Right hindlimb (tissue), 1 donor: ENCODE measurements around the gene UBQLN4.
A peak's percentile ranks its signal among the peaks of the same experiment; 100 is the strongest.
"Not testable (repeated sequence)": the region's sequence is repeated elsewhere in the genome, so short reads cannot be mapped to it uniquely, and the experiment has no call there.

Experiments used
- DNase-seq: peaks from one replicate; pipeline ENCODE4 v3.0.0-alpha.2; 2018

The UBQLN4 gene

DNA sequence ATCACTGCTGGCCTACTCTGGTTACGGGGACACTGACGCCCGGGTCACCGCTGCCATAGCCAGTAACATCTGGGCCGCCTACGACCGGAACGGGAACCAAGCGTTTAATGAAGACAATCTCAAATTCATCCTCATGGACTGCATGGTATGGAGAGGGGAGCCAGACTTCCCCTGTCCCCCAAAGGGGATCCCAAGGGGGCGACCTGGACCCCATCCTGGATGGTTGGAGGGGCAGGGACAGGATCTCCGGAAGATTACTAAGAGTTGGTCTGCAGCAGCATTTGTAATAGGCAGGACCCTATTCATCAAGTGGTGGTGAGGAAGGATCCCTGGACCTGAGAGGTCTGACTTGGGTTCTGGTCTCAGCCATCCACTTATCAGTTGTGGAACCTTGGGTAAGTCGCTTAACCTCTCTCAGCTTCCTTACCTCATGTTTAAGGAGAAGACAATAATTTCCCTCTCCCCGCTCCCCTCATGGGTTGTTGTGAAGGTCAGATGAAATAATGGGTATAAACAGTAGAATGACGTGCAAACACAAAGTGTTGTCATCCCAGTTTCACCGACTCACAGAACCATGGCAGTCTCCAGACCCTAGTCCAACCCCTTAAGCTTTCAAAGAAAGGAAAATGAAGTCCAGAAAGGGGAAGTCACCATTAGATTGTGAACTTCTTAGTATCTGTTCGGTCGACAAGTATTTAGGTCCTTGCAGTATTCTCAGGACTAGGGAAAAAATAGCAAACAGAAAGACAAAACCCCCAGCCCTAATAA, 1.9 kb upstream of the UBQLN4 start:
- DNase-seq, result no peak

DNA sequence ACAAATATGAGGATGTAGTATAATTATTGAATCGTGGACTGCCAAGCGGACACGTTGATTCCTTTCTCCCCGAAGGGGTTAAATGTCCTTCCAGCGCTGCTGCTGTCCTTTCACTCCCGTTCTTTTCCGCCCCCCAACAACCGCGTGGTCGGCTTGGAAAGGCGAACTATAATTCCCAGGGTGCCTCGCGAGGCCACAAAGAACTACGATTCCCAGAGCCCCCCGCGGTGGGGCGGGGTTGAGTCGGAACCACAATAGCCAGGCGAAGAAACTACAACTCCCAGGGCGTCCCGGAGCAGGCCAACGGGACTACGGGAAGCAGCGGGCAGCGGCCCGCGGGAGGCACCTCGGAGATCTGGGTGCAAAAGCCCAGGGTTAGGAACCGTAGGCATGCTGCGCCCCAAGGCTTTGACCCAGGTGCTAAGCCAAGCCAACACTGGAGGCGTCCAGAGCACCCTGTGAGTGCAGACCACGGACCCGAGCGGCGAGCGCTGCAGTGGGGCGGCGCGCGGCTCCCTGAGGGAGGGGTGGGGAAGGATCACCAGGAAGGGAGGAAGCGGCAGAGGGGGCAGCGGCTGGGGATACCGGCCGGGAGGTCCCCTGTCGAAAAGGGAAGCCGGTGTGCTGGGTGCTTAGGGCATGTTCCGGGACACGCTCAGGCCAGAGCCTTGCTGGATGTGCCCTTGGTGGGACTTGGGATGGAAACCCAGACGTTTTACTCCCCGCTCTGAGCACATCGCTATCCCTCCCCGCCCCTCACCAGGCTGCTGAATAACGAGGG, 1.1 kb upstream of the UBQLN4 start, which contains the start of gene LAMTOR2:
Gene LAMTOR2 (plus strand): TSS at position 283 of the 781 bp plus-strand sequence. CDS start 108 bp downstream, at position 391.
- peak; percentile 100 for DNase-seq

DNA sequence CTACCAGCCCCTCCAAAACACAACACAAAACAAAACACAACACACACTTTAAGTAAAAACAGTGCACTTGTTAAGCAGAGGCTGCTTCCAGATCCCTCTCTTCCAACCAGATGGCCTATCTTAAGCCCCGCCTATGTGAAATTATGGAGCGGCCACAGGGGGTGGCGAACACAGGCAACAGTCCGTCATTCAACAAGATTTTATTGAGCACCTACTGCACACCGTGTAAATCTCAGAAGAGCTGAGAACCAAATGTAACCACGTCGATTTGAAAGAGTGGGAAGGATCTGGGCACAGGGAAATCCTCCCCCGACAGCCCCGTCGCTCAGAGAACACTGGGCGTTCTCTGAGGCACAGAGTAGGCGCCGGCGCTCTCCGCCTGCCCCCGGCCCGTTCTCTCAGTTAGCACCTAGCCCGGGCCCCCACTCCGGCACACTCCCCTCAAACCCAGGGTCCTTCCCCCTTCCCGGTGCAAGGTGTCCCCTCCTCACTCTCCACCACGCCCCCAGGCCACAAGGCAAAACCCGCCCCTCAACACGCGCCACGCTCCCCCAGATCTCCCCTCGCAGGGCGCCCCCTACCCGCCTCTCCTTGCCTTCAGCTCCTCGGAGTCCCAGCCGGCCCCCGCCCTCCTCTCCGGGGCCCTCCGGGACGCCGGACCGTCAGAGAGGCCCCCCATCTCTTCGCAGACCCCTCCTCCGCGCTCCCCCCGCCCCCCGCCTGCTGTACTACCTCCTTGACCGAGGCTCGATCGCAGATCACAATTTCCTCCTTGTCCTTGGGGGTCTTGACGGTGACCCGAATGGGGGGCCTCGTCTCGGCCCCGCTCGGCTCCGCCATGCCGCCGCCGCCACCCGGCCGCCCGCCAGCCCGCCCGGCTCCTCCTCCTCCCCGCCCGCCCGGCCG, 483 bp downstream of the UBQLN4 start:
- peak; percentile 85 for DNase-seq

DNA sequence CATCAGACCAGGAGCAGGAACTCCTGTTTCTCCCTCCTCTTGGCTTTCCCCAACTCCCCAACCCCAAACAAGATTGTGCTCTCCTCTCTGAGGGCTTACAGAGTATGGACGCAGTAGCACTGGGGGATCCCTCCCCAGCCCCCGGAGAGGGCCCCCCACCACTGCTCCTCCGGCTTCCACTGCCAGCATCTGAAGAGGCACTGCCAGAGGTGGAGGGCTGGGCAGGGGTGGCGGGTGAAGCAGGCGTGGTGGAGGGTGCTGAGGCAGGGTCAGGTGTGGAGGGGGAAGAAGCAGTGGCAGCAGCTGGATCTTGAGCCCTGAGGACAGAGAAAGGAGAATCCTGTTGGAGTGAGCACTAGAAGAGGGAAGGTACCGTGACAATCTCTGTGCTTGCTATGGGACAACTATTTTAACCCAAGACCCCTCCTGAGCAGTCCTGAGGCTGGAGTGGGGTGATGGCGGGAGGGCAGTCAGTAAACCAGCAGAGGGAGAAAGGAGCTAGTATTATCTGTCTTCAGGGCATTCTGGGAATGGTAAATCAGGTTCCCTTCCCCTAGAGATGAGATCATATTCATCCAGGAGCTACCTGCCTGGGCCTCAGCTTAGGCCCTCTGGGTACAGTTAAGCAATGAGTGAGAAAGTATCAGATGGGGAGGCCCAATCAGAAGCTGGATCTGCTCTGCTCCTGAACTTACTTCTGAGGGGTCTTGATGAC, 2.4 kb downstream of the UBQLN4 start:
- DNase-seq, result no peak

DNA sequence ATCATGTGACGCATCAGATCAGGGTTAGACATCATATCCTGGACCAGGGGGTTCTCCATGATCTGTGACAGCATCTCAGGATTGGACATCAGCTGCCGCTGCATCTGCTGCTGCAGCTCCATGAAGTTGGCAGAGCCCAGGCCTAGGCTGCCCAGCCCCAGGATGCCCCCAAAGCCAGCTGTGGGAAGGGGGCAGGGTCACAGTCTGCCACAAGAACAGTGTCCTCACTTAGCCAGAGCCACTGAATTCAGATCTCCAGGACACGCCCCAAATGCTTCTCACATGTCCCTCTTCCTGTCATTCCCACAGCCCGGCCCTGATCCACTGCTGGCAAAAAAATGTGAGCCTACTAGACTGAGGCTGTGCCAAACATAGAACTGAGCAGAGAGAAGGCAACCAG, 3.2 kb downstream of the UBQLN4 start:
- DNase-seq, result peak; percentile 61

DNA sequence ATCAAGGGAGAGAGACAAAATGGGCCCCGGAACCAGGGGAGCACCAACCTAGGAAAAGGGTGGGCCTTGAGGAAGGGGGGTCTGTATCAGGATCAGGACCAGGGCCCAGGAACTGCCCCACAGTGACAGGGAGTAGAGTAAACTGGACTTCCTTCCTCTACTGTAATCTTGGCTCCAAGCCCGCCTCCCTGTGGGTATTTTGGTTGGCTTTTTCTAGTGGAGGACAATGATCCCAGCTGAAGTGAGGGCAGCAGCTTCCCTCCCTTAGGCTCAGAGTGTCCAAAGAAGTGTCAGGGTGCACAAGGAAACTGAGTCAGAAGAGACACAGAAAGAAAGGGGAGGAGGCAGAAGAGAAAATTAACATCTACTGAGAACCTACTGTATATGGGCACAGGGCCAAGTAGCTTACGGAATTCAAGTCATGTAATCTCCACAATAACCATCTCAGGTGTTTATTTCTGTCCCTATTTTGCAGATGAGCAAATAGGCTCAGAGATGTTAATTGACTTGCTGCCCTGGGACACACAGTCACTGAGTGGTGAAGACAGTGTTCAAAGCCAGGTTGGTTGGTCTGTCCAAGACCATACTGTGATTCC, 4.8 kb downstream of the UBQLN4 start:
- no peak for DNase-seq

DNA sequence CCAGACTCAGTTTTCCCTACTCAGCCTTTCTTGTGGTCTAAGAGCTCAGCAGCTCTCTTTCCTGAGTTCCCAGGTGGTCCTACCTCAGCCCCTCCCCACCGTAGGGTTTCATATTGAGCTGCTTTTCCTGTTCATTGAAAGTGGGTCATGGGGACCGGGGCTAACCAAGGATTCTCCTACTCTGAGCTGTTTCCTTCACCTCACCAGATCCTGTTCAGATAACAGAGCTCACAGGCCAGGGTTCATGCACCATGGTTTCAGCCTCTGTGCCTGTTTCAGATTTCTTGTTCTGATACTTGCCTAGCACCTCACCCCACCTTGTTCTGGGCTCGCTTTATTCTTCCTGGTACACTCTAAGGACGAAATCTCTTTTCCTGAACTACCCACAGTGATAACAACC, 8.5 kb downstream of the UBQLN4 start:
- DNase-seq, result no peak

DNA sequence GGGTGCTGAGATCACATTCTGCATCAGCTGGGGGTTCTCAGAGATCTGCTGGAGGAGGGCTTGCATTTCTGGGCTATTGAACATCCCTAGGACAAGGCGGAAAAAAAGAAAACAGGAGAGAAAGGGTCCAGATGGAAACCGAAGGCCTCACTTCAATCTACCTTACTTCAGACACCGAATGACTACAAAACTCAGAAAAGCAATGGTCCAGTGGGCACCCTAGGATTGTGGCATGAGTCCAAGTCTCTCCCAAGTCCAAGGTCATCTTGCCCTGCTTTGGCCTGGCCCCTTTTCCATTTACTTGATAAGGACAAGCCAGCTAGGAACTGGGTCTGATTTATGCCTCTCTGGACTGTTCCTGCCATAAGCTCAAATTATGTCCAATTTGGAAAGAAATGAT, 10.8 kb downstream of the UBQLN4 start:
- no peak for DNase-seq

DNA sequence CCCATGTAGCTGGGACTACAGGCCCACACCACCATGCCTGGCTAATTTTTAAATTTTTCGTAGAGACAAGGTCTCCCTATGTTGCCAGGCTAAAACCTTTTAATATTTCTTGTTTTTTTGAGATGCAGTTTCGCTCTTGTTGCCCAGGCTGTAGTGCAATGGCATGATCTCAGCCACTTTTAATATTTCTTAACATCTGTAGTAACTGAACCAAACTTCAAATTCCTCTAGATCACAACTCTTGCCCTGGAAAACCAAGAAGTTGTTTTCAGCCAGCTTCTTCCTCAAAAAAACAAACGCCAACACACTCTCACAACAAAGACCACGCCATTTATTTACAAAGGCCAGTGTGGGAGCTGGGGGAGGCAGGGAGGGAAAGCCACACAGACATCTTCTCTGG, 18.6 kb downstream of the UBQLN4 start:
- DNase-seq, result not testable (repeated sequence)

DNA sequence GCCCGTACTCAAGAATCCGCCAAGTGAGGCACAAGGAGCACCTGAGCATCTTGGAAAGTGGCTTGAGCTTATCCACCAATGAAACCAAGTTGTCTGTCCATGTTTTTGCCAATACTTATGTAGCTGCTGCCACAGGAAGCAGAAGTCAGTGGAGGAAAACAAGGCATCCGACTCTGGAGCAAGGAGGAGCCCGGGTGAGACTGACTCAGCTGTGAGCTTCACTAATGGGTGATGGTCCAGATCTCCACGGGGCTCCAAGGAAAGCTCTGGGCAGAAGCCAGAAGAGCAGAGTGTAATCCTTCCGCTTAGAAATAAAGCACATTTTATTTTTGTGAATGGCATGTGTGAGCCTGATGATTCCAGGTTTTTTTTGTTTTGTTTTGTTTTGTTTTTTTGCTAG, 20.6 kb downstream of the UBQLN4 start:
- DNase-seq, result no peak

DNA sequence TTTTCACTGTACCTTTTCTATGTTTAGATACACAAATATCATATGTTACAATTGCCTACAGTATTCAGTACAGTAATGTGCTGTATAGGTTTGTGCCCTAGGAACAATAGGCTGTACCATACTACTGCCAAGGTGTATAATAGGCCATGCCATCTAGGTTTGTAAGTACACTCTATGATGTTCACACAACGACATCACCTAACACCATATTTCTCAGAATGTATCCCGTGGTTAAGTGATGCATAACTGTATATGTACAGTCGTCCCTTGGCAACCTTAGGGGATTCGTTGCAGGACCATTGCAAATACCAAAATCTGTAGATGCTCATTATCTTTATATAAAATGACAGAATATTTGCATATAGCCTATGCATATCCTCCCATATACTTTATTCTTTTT, 27.0 kb downstream of the UBQLN4 start:
- DNase-seq, result no peak

DNA sequence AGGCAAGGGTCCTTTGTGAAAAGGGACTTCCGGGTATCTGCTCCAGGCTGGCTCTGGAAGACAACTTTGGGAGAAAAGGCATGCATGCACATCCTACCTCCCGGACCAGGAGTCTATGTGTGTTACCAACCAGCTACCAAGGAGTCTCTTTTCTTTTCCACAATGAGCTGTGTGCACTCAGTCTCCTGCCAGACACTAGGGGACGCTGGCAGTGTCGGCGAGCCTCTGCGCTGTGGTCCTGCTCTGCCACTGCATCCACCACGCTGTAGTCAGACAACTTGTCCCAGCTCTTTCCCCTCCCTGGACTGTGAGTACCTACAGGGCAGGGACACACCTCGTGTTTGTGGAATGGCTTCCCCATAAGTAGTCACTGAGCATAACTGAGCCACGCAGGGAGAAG, 27.7 kb downstream of the UBQLN4 start:
- DNase-seq, result peak; percentile 35

DNA sequence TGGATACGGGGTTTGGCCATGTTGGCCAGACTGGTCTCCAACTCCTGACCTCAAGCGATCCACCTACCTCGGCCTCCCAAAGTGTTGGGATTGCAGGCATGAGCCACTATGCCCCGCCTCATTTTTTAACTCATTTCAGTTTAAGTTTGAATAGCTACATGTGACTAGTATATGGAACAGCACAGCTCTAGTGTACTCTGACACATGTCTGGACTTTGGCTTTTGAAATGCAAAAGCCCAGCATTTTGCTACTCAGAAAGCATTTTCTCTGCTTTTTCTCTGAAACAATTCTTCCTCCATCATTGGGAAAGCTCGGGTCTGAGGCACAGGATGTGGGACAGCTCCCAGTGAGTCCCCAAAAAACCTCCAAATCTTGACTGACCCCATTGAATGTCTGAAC, 28.8 kb downstream of the UBQLN4 start:
- DNase-seq, result no peak

DNA sequence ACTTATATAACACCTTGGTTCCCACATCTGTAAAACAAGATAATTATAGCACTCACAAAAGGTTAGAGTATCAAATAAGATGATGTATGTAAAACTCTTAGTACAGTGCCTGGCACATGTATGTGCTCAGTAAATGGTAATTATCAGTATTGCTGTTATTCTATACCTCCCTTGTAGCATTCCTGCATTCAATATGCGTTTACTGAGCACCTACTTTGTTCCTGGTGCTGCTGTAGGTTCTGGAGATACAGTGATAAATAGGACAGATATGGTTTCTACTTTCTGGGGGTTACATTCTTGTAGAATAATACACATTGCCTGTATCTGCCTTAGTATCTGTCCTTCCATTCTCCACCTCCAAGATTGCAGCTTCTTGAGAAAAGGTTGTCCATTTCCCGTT, 31.6 kb downstream of the UBQLN4 start:
- no peak for DNase-seq

DNA sequence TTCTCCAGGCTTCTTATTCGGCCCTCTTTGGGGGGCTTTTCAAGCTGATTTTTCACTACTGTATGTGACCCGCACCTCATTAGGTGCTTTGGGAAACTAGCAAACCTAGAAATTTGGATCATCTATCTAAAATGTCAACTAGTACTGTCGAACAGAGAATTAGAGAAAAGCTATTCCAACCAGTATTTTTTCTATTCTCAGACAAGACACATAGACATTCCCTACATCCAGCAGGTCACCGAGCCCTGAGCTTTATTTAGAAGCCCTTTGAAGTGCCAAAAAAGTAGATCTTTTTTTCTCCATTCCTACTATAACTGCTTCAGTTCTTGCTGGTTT, 32.5 kb downstream of the UBQLN4 start:
- DNase-seq, result no peak

DNA sequence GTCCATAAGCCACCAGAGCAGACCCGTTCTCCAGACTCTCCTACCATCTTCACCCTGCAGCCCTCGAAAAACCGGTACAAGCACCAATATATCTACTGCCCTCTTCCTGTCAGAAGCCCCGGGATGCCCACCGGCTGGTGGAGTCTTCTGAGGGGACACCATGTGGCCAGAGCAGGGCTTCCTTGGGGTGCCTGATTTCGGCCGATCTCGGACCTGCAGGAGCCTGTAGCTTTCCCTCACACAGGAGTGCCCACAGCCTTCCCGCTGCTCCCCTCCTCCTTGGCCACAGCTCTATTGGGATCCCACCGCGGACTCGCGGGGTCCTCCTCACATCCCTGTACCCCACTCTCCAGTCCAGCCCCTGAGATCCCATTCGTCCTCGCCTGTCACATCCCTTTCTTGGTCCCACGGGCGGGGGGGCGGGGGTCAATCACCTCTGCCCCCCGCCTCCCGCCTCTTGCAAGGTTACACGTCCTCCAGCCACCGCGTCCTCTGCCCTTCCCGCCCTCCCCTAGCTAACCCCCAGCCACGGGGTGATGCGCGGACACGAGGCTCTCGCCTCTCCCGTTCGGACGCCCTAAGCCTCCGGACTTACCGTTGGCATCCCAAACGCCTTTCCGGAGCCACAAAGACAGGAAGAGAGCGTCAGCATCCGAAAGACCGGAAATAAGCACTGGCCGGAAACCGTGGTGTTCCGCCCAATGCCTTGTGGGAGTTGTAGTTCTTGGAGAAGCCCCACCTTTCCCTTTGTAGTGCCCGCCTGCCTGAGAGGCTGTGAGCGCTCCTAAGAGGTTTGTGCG, 33.1 kb downstream of the UBQLN4 start, which contains the start of gene SSR2:
Gene SSR2 (minus strand): TSS at position 659 of the 800 bp plus-strand sequence. CDS start 784 bp downstream, outside the sequence.
- peak; percentile 93 for DNase-seq

DNA sequence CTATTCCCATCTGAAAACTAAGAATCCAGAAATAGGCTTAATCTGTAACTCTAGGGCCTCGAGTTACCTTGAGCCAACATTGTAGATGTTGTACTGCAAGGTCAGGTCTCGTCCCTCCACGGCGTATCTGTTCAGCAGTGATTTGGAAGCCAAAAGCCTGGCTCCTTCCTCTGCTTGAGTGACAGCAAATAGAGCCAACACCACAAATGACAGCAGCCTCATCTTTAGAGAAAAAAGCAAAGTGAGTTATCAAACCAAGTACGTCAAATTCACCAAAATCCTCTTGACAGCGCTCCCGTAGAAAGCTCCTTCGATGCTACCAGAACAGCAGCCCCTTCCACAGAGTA, 33.7 kb downstream of the UBQLN4 start:
- DNase-seq, result no peak

DNA sequence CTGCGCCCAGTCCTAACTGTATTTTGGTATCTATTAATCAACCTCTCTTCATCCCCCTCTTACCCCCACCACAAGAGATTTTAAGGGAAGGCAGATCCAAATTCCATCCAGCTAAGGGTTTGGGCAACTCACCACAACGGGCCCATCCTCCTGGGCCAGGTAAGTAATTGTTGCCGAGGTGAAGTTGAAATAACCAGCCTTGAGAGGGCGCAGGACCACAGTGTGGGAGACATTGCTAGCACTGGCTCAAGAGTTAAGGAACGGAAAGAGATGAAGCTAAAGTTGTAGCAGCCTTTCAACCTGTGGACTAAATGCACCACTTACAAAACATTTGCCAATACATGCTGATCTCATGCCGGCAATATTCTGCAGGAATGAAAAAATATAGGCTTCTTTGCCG, 38.8 kb downstream of the UBQLN4 start:
- DNase-seq, result no peak

DNA sequence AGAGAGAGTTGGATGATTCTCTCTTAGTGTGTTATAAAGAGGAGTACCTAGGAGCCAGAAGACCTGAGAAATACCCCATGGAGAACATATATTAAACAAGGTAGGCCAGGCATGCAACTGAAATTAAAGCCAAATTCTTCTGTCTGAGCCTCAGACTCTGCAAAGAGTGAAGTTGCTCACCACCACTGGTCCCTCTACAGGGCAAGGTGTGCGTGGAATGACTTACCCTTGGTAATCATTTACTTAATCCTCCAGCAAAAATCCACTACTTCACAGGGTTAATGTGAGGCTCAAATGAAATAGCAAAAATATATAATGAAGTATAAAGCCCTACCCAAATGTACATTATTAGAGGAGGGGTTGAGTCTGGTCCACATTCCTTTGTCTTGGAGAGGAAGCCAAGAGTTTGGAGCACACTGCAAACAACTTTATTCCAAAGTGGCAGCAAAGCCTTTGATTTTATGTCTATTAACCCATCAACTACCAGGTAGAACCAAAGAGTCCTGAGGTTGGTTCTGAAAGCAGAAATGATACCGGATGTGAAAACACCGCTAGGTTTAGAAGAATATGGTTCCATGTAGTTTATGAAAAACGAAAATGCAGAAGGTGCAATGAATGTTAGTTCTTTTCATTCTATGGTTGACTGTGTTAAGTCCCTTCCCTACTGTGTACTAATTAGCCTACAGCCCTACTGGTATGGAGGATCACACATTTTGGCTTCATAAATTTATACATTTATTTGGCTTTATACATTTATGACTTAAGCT, 41.4 kb downstream of the UBQLN4 start:
- no peak for DNase-seq

DNA sequence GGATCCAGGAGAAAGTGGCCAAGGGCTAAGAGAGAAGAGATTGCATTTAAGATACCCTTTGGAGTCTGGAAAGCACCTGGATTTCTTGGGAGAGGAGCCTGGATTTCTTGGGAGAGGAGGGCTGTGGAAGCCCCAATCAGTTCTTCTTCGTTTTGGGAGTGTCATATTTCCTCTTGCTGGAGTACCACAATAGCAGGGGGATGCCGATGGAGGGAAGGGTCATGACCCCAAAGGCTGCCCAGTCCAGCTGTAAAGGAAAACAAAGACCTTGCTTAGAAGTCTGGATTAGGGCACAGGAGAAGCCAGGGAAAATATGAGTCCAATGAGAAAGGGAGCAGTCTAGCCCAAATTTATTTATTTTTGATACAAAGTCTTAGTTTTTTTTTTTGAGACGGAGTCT, 44.2 kb downstream of the UBQLN4 start:
- no peak for DNase-seq
